Activated T-cell treated with anti-CD3 and anti-CD28 coated beads for 24 hours (primary cell): Measurements from ENCODE around the gene WNT6.

Experiments used
- DNase-seq: peaks from one replicate; pipeline ENCODE4 v3.0.0-alpha.2; 2020; ENCODE audit warnings: low read depth

Gene WNT6

GRCh38 chr2:218857371-218858137, 2.1 kb upstream of the WNT6 start:
- DNase-seq, result no peak

GRCh38 chr2:218858138-218858445, 1.5 kb upstream of the WNT6 start:
- no peak for DNase-seq

- no peak for DNase-seq
Observed at GRCh38 chr2:218858671-218859555, 692 bp upstream of the WNT6 start.

GRCh38 chr2:218859988-218860831, 605 bp downstream of the WNT6 start:
- DNase-seq, result no peak

GRCh38 chr2:218860950-218861381, 1.4 kb downstream of the WNT6 start:
- no peak for DNase-seq

- DNase-seq, result no peak
Observed at GRCh38 chr2:218861645-218862318, 2.2 kb downstream of the WNT6 start.

DNA sequence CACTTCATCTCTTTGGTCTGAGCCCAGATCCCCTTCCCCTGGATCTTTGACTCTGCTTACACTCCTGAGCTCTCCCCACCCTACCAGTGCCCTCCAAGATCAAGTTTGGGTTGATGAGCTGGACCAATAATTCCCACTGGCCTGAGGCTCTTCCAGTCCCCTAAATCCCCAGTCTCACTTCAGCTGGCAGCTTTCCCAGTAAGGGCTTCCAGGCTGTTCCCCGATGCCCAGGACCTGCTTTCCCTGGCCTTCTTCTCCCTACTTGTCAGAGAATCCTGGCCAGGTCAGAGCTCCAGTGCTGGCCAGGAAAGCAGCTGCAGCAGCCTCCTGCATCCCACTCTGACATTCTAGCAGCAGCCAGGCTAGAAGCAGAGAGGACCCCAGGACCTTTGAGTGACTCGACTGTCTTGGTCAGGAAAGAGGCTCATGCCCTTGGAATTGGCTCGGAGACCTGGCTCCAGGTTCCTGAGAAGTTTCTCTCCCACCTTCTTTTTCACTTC, 3.5 kb downstream of the WNT6 start:
- DNase-seq, result no peak

- DNase-seq, result no peak
Observed at GRCh38 chr2:218865396-218865795, 5.8 kb downstream of the WNT6 start.

DNA sequence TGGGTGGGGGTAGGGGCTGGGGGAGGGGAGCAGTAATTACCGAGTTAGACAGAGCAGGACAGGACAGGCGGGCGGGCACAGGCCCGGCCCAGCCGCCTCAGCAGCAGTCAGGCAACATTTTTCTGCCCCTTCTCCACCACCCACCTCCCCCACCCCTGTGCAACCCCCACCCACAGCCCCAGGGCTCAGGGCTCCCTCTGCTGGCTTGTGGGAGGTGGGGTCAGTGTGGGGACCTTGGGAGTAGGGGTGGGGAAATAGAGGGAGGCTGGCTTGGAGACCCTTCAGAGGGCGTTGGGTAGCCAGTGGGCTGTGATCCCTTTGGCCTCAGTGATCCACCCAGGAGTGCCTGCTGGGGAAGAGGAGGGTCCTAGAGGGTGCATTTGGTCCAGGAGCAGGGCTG, 6.4 kb downstream of the WNT6 start:
- no peak for DNase-seq

DNA sequence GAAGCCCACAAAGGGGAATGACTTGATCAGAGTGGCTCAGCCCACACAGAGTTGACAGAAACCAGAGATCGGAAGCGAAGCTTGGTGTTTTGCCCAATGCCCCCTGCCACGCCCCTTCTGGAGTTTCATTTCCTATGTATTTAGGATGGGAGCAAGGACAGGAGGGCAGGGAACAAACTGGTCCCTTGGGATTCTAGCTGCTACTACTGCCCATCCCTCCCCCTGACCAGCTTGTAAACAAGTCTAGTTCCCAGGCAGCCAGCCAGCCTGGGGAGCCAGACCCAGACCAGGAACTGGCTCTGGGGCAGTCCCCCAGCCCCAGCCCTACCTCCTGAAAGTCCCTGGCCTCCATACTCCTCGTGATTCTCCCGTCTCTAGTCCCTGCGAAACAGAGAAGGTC, 8.3 kb downstream of the WNT6 start:
- no peak for DNase-seq

DNA sequence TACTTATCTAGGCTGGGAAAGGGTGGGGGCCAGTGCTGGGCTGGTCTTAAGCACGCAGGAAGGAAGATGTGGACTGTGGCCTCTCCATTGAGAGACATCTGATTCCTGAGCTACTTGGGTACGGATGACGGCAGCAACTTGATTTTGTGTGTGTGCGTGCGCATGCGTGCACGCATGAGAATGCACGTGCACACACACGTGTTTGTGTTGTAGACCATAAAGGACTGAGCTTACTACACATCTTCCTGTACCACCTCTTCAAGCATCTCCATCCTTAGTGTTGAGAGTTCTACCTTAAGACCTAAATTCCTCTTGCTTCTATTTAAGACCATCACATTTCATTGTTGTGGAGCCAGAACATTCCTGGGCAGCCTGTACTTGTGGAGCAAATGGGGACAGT, 9.5 kb downstream of the WNT6 start:
- no peak for DNase-seq

- DNase-seq, result no peak
Observed at GRCh38 chr2:218870984-218871344, 11.4 kb downstream of the WNT6 start.

- no peak for DNase-seq
Observed at GRCh38 chr2:218871345-218872302, 12.0 kb downstream of the WNT6 start.

DNA sequence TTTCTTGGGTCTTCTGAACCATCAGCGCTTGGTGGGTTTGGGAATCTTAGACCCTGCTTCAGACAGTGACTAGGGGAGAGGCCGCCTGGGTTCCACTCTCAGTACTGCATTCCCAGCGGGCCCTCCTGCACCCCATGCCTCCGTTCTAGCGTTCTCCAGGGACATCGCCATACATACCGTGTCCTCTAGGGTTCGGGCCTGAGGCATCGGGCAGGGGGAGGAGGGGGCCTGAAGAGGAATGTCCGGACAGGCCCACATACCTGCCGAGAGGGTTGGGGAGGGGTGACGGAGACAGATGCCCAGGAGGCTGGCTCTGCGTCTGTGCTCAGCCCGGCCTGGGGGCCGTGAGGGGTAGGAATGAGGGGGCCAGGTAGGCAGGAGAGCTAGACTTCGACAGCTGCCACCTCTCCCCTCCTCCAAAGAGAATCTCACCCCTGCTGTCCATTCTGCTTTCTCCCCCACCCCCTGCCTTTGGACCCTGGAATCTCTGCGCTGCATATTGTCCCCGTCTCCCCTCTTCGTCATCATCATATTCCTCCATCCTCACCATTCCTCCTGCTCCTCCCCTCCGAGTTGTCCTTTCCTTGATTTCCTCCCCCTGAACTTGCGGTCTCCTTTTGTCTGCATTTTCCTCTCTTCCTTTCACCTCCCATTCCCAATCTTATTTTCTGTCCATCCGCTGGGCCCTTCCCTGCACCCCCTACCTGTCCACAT, 13.2 kb downstream of the WNT6 start:
- DNase-seq, result no peak

GRCh38 chr2:218873359-218874194, 14.0 kb downstream of the WNT6 start:
- DNase-seq, result no peak

GRCh38 chr2:218875692-218876246, 16.2 kb downstream of the WNT6 start:
- no peak for DNase-seq

- peak; percentile 65 for DNase-seq
Observed at GRCh38 chr2:218876562-218877219, 17.1 kb downstream of the WNT6 start.

DNA sequence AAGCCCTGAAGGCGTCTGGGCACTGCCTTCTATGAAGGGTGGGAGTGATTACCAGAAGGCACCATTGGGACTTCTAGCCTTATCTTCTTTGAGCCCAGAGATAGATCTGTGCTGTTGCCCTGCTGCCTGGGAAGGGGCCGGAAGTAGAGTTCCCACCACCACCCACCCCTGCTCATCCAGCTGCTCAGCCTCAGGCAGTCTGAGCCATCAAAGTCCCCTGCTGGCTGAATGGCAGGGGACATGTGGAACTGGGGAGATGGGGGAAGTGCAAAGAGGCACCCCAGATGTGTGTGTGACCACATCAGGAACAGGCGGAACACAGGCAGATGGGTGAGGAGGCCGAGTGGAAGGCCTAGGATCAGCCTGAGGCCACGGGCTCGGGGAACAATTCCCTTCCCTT, 17.7 kb downstream of the WNT6 start:
- DNase-seq, result no peak
